K562 (cell line): ENCODE data around the gene OSCP1. TPM values are rescaled to one million over a fixed set of nuclear protein-coding genes. Genes with fewer than 3 reads are reported as not detected.
A peak's percentile ranks its signal among the peaks of the same experiment; 100 is the strongest.

Experiments
- ARID2 ChIP-seq: fragments of 450-650 bp; IDR thresholded peaks from 2 replicates; pipeline ENCODE4 v1.6.1; 2017; ENCODE audit warnings: antibody characterized with exemption, mild to moderate bottlenecking
- CREB1 ChIP-seq, 2 experiments: sonication (generic) in 1 of 2; formaldehyde crosslinking in 1 of 2; IDR thresholded peaks; 2 replicates each; pipeline versions ENCODE4 v1.6.1 to v1.8.0; 2012 to 2022; ENCODE audit warnings: inconsistent platforms in 1 of 2, mild to moderate bottlenecking in 1 of 2, missing genetic modification reagents in 1 of 2, moderate library complexity in 1 of 2
- TRIM24 ChIP-seq, 2 experiments: fragments of 450-650 bp; IDR thresholded peaks; 2 replicates each; pipeline ENCODE4 v1.6.1; 2016
- ZNF121 ChIP-seq: sonication (generic); formaldehyde crosslinking; conservative IDR thresholded peaks from 2 replicates; pipeline ENCODE4 v1.8.0; 2022; ENCODE audit warnings: missing genetic modification reagents
- ZNF609 ChIP-seq: sonication (generic); formaldehyde crosslinking; IDR thresholded peaks from 2 replicates; pipeline ENCODE4 v1.8.1; 2023; ENCODE audit warnings: missing genetic modification reagents, mild to moderate bottlenecking, borderline replicate concordance
- polyA plus RNA-seq, 8 experiments: library from polyadenylated mRNA; depleted of rRNA in 4 of 8; stranded (reverse) in 5 of 8; unstranded in 3 of 8; fragments of >200 nt; fragmentation: Nextera tagmentation in 2 of 8; fragmentation: Illumina TruSeq in 1 of 8; extraction: Ambion mirVana in 2 of 8; extraction: Trizol in 1 of 8; gene quantifications; 2 replicates each; pipeline versions ENCODE4 v1.2.1 to v1.2.3, GENCODE V29; 2011 to 2014; ENCODE audit warnings: inconsistent platforms in 1 of 8, missing spikeins in 1 of 8
- total RNA-seq, 7 experiments: library from RNA; depleted of rRNA in 6 of 7; stranded (reverse); fragments of >200 nt in 6 of 7; fragmentation: Illumina TruSeq in 2 of 7; extraction: Trizol in 2 of 7; gene quantifications; 2 replicates each; pipeline versions ENCODE4 v1.2.1 to v1.2.3, GENCODE V29; 2011 to 2021; ENCODE audit warnings: low replicate concordance in 1 of 7
- TF ChIP-seq, protein P1 (sequence below), 3 experiments: fragments of 200-800 bp in 1 of 3; sonication (Bioruptor generic) in 1 of 3; sonication (generic) in 1 of 3; formaldehyde crosslinking in 1 of 3; IDR thresholded peaks; 2 replicates each; pipeline versions ENCODE4 v1.6.1 to v1.8.0; 2016 to 2022; ENCODE audit warnings: mild to moderate bottlenecking in 2 of 3, missing compliant biosample characterization in 2 of 3, missing genetic modification characterization in 2 of 3, missing genetic modification reagents in 1 of 3
- TF ChIP-seq, protein P2 (sequence below): sonication (generic); formaldehyde crosslinking; IDR thresholded peaks from 2 replicates; pipeline ENCODE4 v1.8.1; 2023; ENCODE audit warnings: mild to moderate bottlenecking, missing genetic modification reagents
- TF ChIP-seq, protein P3 (sequence below): fragments of 250-450 bp; sonication (Bioruptor Pico); IDR thresholded peaks from 2 replicates; pipeline ENCODE4 v1.8.0; 2022; ENCODE audit warnings: inconsistent platforms

Gene OSCP1
- total and polyA plus RNA-seq, 9 of the 15 experiments (the other 6 are each of a cell fraction or from before 2014, with no cell fraction given), result 0.15 to 0.40 (median 0.33) TPM; not detected in 5

GRCh38 chr1:36386265-36387140 lies 63.7 kb downstream of the OSCP1 start (continued):
- TF ChIP-seq ZNF609 (CRISPR knock-in tag), result peak; percentile 92
- TF ChIP-seq, protein P1, sequence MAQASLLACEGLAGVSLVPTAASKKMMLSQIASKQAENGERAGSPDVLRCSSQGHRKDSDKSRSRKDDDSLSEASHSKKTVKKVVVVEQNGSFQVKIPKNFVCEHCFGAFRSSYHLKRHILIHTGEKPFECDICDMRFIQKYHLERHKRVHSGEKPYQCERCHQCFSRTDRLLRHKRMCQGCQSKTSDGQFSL (CRISPR knock-in tag; IDR thresholded peaks at IDR 0.05), result no peak
- TF ChIP-seq, protein P1 (tag; IDR thresholded peaks at IDR 0.05), result peak in 1 of 2 experiments; percentile 88; a peak in 2 of 4 replicates
- no peak for TF ChIP-seq ZNF121
- no peak for TF ChIP-seq ARID2
- TF ChIP-seq TRIM24 (IDR thresholded peaks at IDR 0.05), result peak; percentile 91 to 93
- TF ChIP-seq CREB1 (IDR thresholded peaks at IDR 0.05), result 0 out of 2 replicates have a peak, but pooled peaks have one; percentile 11
- peak; percentile 54; the same call in 1 of the 2 replicates for TF ChIP-seq CREB1 (CRISPR knock-in tag; IDR thresholded peaks at IDR 0.05)
- TF ChIP-seq, protein P2, sequence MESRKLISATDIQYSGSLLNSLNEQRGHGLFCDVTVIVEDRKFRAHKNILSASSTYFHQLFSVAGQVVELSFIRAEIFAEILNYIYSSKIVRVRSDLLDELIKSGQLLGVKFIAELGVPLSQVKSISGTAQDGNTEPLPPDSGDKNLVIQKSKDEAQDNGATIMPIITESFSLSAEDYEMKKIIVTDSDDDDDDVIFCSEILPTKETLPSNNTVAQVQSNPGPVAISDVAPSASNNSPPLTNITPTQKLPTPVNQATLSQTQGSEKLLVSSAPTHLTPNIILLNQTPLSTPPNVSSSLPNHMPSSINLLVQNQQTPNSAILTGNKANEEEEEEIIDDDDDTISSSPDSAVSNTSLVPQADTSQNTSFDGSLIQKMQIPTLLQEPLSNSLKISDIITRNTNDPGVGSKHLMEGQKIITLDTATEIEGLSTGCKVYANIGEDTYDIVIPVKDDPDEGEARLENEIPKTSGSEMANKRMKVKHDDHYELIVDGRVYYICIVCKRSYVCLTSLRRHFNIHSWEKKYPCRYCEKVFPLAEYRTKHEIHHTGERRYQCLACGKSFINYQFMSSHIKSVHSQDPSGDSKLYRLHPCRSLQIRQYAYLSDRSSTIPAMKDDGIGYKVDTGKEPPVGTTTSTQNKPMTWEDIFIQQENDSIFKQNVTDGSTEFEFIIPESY, result peak; percentile 79
- TF ChIP-seq, protein P3, sequence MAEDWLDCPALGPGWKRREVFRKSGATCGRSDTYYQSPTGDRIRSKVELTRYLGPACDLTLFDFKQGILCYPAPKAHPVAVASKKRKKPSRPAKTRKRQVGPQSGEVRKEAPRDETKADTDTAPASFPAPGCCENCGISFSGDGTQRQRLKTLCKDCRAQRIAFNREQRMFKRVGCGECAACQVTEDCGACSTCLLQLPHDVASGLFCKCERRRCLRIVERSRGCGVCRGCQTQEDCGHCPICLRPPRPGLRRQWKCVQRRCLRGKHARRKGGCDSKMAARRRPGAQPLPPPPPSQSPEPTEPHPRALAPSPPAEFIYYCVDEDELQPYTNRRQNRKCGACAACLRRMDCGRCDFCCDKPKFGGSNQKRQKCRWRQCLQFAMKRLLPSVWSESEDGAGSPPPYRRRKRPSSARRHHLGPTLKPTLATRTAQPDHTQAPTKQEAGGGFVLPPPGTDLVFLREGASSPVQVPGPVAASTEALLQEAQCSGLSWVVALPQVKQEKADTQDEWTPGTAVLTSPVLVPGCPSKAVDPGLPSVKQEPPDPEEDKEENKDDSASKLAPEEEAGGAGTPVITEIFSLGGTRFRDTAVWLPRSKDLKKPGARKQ, result no peak
